Activated CD8-positive, alpha-beta memory T cell treated with anti-CD3 and anti-CD28 coated beads for 24 hours (primary cell): Measurements from ENCODE around the gene GPHA2.

Experiments
- DNase-seq: peaks from one replicate; pipeline ENCODE4 v3.0.0-alpha.2; 2020

Gene GPHA2

GRCh38 chr11:64909653-64910343 lies 25.9 kb downstream of the GPHA2 start:
- no peak for DNase-seq

DNA sequence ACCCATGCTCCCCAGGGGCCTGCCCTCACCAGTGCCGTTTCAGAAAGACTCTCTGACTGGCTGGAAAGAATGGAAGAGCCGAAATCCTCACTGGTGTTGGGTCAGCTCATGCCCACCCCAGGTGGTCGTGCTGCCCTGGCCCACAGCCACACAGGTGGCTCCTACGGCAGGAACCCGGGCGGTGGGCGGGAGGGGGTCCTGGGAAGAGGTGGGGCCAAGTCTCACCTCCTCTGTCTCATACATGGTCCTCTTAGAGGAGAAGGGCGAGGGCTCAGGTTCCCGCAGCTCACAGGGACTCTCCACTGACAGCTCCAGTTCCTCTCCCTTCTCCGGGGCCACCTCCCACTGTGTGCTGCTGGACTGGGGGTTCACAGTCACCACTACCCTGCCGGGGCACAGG lies 26.9 kb downstream of the GPHA2 start:
- no peak for DNase-seq

GRCh38 chr11:64906314-64906635 lies 29.4 kb downstream of the GPHA2 start:
- DNase-seq = no peak

DNA sequence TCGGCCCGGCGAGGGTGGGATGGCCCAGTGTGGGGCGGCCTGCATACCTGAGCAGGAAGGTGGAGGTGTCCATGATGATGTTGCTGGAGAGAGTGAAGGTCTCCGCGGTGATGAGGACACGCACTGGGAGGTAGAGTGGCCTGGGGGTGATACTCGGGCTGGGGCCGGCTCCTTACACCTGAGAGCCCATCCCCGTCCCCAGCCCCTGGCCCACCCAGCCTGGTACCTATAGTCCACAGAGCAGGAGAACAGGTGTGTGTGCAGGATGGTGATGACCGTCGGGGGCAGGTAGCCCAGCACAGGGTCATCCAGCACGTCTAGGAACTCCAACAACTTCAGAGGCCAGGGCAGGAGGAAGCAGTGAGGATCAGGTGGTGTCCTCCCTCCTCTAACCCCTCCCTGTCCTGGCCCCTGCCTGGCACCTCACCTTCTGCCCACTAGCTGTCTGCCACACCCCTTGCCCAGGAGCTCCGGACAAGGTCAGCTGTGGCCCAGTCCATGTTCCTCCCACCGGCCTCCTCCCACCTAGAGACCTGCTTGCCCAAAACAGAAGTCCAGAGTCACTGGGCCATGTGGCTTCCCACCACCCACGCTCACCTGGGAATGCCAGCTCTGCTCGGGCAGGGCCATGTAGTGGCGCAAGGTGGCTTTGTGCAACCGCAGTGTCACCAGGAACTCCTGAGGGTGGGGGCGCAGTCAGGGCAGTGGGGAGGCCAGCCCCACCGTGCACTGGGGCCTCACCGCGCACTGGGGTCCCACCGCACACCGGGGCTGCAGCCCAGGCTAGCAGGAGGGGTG lies 30.0 kb downstream of the GPHA2 start:
- DNase-seq = no peak

DNA sequence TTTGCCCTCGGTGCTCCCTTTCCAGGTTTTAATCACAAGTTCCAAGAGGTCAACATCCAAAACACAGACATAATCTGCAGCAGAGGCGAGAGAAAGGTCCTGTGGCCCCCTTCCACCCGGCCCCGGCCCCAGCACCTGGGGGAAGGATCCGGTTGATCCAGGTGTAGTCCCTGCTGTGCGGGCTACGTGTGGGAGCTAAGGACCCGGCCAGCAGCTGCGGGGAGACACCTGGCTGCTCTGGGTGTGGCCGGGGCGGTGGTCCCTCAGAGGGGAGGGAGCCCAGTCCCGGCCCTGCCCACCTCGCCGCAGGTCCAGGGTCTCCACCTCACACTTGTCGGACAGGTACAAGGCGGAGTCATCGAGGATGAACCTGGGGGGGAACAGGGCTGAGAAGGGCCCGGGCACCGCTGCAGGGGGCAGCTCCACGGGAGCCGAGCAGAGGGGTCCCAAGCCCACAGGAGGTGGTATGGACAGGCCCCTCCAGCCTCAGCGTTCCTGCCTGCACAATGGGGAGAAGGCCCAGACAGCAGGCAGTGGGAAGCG lies 32.3 kb downstream of the GPHA2 start:
- DNase-seq = no peak

GRCh38 chr11:64902102-64902900 lies 33.4 kb downstream of the GPHA2 start:
- DNase-seq = no peak

DNA sequence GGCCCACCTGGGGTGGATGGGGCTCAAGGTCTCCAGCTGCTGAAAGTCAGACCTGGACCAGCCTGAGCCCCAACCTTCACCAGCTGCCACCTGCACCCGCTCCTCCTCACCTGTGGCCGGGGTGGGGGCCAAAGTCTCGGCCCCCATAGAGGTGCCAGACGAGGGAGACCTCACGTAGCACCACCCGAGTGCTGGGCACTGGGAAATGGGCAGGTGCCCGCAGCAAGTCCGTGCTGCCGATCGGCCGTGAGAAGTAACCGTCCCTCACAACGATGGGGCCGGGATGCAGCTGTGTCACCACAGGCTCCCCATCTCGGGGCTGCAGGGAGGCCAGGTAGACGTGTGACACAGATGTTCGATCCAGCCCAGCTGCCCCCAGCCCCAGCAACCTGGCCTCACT lies 34.9 kb downstream of the GPHA2 start:
- DNase-seq = no peak

DNA sequence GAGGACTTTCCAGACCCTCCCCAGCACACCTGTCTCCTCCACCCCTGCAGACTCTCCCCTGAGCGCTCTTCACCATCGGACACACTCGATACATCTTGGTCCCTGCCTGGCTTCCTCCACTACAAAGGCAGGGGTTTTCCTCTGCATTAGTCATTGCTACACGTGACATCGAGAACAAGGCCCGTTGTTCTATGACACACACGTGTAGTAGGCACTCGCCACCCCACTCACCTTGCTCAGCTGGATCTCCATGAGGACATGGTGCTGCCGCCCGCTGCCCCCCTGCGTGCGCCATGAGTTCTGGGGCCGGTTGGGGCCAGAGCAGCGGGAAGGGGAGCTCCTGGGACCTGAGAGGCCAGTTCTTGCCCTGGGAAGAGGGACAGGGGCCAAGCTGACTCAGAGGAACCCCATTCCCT lies 35.4 kb downstream of the GPHA2 start:
- DNase-seq = peak; percentile 73

DNA sequence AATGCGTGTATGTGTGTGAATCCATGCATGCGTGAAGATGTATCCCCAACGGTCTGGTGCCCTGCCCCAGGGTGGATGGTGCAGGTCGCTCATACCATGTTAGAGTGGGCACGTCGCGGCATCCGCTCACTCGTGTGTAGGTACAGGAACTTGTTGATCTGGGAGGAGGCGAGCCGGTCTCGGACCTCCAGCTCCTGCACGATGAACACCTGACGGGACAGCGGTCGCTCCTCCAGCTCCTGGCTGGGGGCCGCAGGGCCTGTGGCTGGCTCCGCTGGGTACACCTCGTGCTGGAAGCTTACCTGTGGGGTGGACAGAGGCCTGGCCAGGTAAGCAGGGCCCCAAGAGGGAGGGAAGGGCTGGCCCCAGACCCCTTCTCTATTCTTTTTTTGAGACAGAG lies 37.2 kb downstream of the GPHA2 start:
- no peak for DNase-seq

DNA sequence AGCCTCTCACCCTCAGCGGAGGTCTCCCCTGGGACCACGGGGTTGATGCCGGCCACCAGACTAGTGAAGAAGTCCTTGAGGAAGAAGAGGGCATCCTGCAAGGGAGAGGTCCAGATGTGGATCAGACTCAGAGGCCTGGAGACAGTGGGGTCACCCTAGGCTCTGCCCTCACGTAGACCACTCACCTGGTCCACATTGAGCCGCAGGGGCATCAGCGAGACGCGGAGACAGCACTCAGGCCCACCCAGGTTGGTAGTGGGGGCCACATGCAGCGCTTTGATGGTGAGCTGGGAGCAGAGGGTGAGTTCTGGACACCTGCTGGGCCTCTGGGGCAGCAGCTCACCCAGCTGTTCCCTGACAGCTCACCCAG lies 37.6 kb downstream of the GPHA2 start:
- no peak for DNase-seq

DNA sequence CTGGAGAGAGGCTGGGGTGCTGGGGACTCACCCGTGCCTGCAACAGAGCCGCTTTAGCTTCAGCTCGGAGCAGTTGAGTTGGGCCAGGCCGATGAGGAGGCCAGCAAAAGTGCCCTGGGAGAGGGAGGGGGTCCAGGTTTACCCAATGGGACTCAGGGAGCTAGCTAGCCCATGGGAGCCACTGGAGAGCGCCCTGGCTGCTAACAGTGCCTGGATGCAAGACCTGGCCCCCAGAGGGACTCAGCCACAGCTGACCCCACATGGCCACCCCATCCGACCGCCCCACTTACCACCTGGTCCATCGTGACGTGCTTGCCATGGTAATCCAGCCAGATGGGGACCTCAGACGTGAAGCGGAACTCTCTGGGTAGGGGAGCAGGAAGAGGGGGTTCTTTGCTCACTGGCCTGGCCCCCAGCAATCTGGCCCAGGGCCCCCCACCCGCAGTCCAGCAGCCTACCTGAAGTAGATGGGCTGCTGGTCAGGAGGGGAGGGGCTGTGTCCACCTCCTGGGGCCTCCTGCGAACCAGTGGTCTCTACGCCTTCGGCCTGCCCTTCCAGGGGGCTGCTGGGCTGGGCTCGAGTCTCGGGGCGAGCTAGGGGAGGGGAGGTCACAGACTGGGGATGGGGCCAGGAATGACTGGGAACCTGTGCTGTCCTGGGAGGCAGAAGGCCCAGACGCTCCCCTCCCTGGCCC lies 38.2 kb downstream of the GPHA2 start:
- DNase-seq = no peak

GRCh38 chr11:64896448-64897022 lies 39.2 kb downstream of the GPHA2 start:
- no peak for DNase-seq

DNA sequence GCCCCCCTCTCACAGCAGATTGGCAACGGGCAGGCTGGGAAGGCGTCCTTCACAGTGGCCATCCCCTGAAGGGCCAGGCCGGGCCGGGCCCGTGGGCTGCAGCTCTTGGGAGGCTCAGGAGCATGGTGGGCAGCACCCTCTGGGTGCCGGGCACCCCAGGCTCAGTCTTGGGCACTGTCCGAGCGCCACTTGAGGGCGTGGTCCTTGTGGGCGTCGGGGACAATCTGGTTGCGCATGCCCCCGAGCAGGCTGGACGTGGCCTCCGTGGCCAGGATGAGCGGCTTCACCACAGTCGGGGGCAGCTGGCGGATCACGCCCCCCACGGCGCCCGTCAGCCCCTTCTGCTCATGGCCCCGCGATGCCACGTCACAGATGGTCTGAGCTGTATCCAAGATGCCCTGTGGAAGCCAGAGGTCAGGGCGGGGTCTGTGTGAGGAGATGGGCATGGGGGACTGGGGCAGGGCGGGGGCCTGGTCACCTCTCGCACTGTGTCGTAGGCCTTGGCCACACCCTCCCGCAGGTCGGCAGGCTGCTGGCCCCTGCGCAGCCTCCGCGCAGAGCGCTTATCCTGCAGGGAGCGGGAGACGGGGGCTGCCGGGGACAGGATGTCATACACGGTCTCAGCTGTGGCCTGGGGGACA lies 40.8 kb downstream of the GPHA2 start:
- DNase-seq = no peak

DNA sequence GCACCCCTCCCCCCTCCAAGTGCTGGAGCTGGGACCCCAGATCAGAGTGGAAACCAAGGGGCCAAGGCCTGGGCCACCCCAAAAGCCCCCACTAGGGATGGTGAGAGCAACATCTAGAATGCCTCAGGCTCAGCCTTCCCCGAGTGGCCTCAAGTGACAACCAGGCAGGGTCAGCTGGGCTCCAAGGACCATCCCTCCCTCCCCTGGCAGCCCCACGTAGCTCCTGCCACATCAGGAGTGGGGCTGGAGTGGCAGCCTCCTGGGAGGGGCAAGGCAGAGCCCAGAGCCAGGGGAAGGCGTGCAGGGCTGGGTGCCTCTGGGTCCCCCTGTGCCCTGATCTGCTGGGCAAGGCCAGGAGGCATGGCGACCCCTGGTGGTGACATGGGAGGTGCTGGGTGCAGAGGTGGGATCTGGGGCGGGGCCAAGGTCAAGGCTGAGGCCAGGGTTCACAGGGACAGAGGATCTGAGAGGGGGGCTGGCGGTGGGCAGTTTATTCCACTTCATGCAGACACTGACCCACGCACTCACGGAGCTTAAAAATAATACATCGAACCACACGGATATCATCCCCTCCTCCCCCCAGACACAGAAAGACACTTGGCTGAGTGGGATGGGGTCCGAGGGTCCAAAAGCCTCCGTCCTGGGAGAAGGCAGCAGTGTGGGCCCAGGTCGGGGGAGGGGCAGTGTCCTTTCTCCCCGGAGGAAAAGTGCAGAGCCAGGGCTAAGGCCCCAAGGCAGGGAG lies 41.5 kb downstream of the GPHA2 start:
- DNase-seq = peak; percentile 98

DNA sequence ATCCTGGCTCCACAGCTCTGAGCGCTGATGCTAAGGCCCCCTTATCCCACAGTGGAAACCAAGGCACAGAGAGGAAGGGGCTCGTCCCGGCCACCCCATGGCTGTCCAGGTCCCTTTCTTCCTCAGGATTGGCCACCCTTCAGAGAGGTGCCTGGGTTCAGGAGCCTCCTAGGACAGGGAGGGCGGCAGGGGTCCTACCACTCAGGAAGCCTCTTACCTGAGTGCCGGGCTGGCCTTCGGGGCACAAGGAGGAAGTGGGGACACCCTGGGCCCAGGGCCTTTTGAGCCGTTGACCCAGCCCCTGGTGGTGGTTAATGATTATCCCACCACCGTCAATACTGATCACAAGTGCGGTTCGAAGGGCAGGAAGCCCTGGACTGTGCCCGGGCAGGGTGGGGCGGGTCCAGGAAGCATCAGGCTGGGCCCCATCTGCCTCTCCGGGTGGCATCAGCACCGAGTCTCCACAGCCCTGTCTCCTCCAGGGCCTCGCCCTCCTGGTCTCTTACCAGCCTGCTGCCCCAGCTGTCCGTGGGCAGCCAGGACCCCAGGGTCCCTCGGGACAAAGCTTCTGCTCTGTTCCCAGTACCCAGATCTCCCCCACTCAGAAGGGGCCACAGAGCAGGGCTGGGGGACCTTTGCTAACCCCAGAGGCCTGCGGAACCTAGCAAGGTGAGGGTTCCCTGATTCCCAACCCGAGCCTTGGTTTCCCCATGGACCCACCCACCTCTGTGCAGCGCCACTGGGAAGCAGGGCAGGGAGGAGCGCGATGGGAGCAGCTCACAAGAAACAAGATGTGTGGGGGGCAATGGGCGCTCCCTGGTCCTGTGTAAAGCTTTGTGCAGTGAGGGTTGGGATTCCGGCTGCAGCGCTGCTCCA lies 42.3 kb downstream of the GPHA2 start:
- DNase-seq = no peak

DNA sequence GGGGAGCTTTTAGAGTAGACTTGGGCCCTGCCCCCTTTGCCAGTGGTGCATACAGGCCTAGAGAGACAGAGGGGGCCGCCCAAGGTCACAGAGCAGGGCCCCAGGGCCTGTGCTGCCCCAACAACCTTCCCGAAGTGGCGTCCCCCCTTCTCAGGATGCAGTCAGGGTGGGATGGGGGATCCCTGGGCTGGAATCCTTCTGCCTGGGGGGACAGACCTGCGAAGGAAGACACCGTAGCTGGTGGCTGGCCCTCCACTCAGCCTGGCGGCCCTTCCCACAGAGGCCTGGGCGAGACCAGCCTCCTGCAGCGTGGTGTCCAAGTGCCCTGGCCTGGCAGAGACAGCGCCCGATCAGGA lies 42.9 kb downstream of the GPHA2 start:
- DNase-seq = no peak

GRCh38 chr11:64892411-64892831 lies 43.3 kb downstream of the GPHA2 start:
- DNase-seq = no peak

- no peak for DNase-seq
These were observed 43.8 kb downstream of the GPHA2 start for GRCh38 chr11:64891880-64892279.

- DNase-seq = no peak
These were observed 44.4 kb downstream of the GPHA2 start for GRCh38 chr11:64891215-64891848.

DNA sequence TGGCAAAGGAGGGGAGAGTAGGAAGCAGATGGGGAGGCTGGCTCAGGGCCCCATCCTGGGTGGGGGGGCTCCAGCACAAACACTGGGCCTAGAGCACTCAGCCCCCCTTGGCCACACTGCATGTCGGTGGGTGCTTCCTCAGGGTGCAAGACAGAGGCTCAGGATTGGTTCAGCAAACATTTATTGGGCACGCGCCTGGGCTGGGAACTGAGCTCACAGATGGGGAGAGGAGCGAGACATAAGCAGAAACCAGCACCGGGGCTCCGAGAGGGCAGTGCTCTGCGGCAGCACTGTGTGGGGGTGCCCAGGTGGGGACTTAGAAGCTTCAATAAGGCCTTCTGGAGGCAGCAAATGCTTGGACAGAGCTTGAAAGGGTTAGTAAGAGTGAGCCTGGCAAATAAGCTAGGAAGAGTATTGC lies 45.2 kb downstream of the GPHA2 start:
- DNase-seq = no peak
